ENCODE measurements around the gene GASK1A.
"Not testable (repeated sequence)": the region's sequence is repeated elsewhere in the genome, so short reads cannot be mapped to it uniquely, and the experiment has no call there.

The GASK1A gene

GRCh38 chr3:43032646-43033628 is 53.8 kb downstream of the GASK1A start:
- no peak for DNase-seq (ENCODE audit: low spot score)

- no peak for DNase-seq (ENCODE audit: low spot score)
Observed at GRCh38 chr3:43034200-43034599, 55.1 kb downstream of the GASK1A start.

GRCh38 chr3:43034911-43035310 is 55.8 kb downstream of the GASK1A start:
- no peak for DNase-seq (ENCODE audit: low spot score)

GRCh38 chr3:43035801-43036365 is 56.8 kb downstream of the GASK1A start:
- no peak for DNase-seq (ENCODE audit: low spot score)

- DNase-seq (ENCODE audit: low spot score), result no peak
Observed at GRCh38 chr3:43036621-43037423, 57.7 kb downstream of the GASK1A start.

- DNase-seq (ENCODE audit: low spot score), result no peak
Observed at GRCh38 chr3:43038010-43038409, 58.9 kb downstream of the GASK1A start.

- no peak for DNase-seq (ENCODE audit: low spot score)
Observed at GRCh38 chr3:43041517-43041916, 62.4 kb downstream of the GASK1A start.

GRCh38 chr3:43043071-43043766 is 64.1 kb downstream of the GASK1A start:
- DNase-seq (ENCODE audit: low spot score), result no peak

GRCh38 chr3:43043793-43044192 is 64.7 kb downstream of the GASK1A start:
- DNase-seq (ENCODE audit: low spot score), result no peak

GRCh38 chr3:43045079-43045478 is 66.0 kb downstream of the GASK1A start:
- not testable (repeated sequence) for DNase-seq (ENCODE audit: low spot score)

GRCh38 chr3:43046583-43046982 is 67.5 kb downstream of the GASK1A start:
- no peak for DNase-seq (ENCODE audit: low spot score)

- no peak for DNase-seq (ENCODE audit: low spot score)
Observed at GRCh38 chr3:43048470-43048869, 69.4 kb downstream of the GASK1A start.

GRCh38 chr3:43053291-43053690 is 74.2 kb downstream of the GASK1A start:
- no peak for DNase-seq (ENCODE audit: low spot score)

GRCh38 chr3:43054754-43055153 is 75.6 kb downstream of the GASK1A start:
- no peak for DNase-seq (ENCODE audit: low spot score)

- no peak for DNase-seq (ENCODE audit: low spot score)
Observed at GRCh38 chr3:43055393-43055792, 76.3 kb downstream of the GASK1A start.

GRCh38 chr3:43055806-43056770 is 77.0 kb downstream of the GASK1A start:
- no peak for DNase-seq (ENCODE audit: low spot score)

- DNase-seq (ENCODE audit: low spot score), result no peak
Observed at GRCh38 chr3:43059456-43059855, 80.3 kb downstream of the GASK1A start.

- no peak for DNase-seq (ENCODE audit: low spot score)
Observed at GRCh38 chr3:43061101-43061895, 82.2 kb downstream of the GASK1A start.

GRCh38 chr3:43062040-43062563 is 83.0 kb downstream of the GASK1A start:
- DNase-seq (ENCODE audit: low spot score), result no peak

GRCh38 chr3:43062564-43063040 is 83.5 kb downstream of the GASK1A start:
- no peak for DNase-seq (ENCODE audit: low spot score)

All from COLO829 (cell line).